OCI-LY3 (cell line): Measurements from ENCODE around the gene IER3.
"Not testable (repeated sequence)": the region's sequence is repeated elsewhere in the genome, so short reads cannot be mapped to it uniquely, and the experiment has no call there.

Source experiments
- EZH2phosphoT487 ChIP-seq: fragments of 200-600 bp; shearing (Covaris generic); IDR thresholded peaks from 2 replicates; pipeline ENCODE4 v1.6.1; 2018; ENCODE audit warnings: antibody characterized with exemption, mixed run types, low read depth
- TF ChIP-seq, protein P1 (sequence below): fragments of 200-600, 300-600 bp; sonication (generic); IDR thresholded peaks from 2 replicates; pipeline ENCODE4 v1.5.1; 2014; ENCODE audit warnings: antibody characterized with exemption, low read length, low read depth

DNA sequence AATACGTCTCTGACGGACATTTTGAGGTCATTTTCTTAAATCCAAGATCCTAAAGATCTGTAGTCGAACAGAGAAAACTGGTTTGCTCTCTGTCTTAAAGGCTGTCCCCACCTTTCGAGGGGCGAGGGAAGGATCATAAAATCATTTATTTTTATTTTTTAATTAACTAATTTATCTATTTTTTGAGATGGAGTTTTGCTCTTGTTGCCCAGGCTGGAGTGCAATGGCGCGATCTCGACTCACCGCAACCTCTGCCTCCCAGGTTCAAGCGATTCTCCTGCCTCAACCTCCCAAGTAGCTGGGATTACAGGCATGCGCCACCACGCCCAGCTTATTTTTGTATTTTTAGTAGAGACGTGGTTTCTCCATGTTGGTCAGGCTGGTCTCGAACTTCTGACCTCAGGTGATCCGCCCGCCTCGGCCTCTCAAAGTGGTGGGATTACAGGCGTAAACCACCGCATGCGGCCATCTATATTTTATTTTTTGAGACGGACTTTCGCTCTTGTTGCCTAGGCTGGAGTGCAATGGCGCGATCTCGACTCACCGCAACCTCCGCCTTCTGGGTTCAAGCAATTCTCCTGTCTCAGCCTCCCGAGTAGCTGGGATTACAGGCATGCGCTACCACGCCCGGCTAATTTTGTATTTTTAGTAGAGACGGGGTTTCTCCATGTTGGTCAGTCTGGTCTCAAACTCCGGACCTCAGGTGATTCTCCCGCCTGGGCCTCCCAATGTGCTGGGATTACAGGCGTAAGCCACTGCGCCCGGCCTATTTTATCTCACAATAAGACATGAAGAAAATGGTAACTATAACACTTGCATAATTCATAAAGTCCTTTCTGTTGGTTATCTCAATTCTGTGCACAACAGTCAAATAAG is 26.3 kb downstream of the IER3 start:
- TF ChIP-seq, protein P1, sequence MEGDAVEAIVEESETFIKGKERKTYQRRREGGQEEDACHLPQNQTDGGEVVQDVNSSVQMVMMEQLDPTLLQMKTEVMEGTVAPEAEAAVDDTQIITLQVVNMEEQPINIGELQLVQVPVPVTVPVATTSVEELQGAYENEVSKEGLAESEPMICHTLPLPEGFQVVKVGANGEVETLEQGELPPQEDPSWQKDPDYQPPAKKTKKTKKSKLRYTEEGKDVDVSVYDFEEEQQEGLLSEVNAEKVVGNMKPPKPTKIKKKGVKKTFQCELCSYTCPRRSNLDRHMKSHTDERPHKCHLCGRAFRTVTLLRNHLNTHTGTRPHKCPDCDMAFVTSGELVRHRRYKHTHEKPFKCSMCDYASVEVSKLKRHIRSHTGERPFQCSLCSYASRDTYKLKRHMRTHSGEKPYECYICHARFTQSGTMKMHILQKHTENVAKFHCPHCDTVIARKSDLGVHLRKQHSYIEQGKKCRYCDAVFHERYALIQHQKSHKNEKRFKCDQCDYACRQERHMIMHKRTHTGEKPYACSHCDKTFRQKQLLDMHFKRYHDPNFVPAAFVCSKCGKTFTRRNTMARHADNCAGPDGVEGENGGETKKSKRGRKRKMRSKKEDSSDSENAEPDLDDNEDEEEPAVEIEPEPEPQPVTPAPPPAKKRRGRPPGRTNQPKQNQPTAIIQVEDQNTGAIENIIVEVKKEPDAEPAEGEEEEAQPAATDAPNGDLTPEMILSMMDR: not testable (repeated sequence)
- not testable (repeated sequence) for TF ChIP-seq EZH2phosphoT487
